ENCODE results near the gene LRRC10B.

DNA sequence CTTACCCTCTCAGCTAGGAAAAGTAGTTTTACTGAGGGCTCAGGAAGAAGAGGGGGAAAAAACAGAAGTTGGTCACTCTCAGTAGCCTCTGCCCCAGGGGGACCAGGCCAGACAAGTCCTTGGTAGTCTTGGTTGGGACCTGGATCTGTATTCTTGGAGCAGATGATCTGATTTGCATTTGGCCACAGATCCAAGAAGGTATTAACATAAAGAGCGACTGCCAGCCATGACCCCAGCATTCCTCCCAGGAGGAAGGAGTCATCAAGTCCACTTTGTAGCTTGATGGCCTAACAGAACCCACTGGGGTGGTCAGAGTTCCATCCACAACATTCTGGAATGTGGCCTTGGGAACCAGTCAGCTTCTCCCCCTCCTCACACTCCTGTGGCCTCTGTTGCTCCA, 6.0 kb upstream of the LRRC10B start:
- TF ChIP-seq, protein P1, sequence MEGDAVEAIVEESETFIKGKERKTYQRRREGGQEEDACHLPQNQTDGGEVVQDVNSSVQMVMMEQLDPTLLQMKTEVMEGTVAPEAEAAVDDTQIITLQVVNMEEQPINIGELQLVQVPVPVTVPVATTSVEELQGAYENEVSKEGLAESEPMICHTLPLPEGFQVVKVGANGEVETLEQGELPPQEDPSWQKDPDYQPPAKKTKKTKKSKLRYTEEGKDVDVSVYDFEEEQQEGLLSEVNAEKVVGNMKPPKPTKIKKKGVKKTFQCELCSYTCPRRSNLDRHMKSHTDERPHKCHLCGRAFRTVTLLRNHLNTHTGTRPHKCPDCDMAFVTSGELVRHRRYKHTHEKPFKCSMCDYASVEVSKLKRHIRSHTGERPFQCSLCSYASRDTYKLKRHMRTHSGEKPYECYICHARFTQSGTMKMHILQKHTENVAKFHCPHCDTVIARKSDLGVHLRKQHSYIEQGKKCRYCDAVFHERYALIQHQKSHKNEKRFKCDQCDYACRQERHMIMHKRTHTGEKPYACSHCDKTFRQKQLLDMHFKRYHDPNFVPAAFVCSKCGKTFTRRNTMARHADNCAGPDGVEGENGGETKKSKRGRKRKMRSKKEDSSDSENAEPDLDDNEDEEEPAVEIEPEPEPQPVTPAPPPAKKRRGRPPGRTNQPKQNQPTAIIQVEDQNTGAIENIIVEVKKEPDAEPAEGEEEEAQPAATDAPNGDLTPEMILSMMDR (IDR thresholded peaks at IDR 0.05): no peak
- no peak for TF ChIP-seq POLR2A (IDR thresholded peaks at IDR 0.05)
